HS-5 (cell line): Measurements from ENCODE around the gene HACE1.
"Not testable (repeated sequence)": the region's sequence is repeated elsewhere in the genome, so short reads cannot be mapped to it uniquely, and the experiment has no call there.

Experiments
- DNase-seq: peaks from one replicate; pipeline ENCODE4 v3.0.0-alpha.2; 2012; ENCODE audit warnings: low read depth

HACE1 gene

DNA sequence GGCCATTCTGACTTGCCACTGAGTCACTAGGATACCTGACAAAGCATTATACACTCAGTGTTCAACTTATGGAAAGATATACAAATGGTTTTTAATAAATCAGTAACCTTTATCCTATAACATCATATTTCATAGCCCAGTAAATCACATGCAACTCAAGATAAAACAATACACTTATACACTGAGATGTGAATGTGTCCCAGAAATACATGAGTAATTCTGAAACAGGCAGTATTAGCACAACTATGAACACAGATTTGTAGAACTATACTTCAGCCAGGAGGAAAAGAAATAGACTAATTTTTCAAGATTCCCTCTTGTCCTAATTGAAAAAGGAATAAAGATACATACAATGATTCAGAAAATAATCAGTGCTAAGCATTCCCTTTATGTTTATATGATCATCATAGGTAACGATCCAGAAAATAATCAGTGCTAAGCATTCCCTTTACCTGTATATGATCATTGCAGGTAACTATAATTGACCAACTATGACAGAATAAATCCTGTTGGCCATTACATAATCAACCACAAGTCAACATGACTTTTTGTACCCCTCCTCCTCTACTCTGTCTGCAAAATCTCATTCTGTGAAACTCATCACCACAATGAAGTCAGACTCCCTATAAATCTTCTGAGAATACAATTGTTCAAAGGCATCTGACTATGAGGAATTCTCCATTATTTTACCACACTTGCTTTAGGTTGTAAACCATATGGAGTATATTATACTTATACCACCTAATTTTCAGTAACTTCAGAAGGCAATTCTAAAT, 30.3 kb downstream of the HACE1 start:
- no peak for DNase-seq

DNA sequence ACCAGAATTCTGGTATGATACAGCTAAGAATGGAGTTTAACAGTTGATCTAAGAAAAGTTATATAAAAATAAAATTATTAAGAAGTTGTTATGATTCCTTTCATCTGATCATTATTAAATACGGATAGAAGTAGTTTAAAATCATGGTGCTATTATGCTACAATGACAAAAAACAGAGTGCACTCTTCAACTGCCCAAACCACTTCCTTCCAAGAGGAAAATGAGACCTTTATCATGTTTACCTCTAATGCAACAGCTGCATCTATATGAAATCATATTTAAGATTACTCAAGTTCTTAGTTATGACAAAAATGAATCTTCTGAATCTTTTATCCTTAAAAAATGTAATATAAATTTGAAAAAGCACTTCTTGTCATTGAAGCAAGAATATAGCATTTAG, 31.2 kb downstream of the HACE1 start:
- DNase-seq, result no peak

- DNase-seq, result not testable (repeated sequence)
Measured at GRCh38 chr6:104820820-104821219, 38.9 kb downstream of the HACE1 start.

GRCh38 chr6:104816125-104816524, 43.6 kb downstream of the HACE1 start:
- DNase-seq, result no peak

DNA sequence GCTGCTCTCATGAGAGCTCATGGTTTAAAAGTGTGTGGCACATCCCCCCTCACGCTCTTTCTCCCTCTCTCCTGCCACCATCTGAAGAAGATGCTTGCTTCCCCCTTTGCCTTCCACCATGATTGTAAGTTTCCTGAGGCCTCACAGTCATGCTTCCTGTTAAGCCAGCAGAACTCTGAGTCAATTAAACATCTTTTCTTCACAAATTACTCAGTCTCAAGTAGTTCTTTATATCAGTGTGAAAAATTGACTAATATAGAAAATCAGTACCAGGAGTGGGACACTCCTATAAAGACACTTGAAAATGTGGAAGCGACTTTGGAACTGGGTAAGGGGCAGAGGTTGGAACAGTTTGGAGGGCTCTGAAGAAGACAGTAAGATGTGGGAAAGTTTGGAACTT, 45.0 kb downstream of the HACE1 start:
- DNase-seq, result no peak

- DNase-seq, result no peak
Measured at GRCh38 chr6:104813552-104813951, 46.2 kb downstream of the HACE1 start.

DNA sequence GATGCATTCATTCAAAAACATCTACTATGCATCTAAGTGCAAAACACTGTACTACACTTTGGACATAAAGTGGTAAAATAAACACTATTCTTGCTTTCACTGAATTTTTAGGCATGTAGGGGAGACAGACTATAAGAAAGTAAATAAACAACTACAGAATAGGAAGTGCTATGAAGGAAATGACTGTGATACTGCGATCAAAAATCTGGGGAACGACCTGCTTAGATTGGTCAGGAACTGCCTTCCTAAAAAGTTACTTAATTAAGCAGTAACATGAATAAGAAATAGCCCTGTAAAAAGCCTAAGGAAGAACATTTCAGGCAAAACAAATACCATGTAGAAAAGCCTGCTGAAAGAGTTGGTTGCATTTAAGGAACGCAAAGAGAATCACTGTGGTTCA, 50.6 kb downstream of the HACE1 start:
- no peak for DNase-seq

DNA sequence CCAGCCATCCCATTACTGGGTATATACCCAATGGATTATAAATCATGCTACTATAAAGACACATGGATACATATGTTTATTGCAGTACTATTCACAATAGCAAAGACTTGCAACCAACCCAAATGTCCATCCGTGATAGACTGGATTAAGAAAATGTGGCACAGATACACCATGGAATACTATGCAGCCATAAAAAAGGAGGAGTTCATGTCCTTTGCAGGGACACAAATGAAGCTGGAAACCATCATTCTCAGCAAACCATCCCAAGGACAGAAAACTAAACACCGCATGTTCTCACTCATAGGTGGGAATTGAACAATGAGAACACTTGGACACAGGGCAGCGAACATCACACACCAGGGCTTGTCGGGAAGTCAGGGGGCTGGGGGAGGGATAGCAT, 54.4 kb downstream of the HACE1 start:
- not testable (repeated sequence) for DNase-seq

DNA sequence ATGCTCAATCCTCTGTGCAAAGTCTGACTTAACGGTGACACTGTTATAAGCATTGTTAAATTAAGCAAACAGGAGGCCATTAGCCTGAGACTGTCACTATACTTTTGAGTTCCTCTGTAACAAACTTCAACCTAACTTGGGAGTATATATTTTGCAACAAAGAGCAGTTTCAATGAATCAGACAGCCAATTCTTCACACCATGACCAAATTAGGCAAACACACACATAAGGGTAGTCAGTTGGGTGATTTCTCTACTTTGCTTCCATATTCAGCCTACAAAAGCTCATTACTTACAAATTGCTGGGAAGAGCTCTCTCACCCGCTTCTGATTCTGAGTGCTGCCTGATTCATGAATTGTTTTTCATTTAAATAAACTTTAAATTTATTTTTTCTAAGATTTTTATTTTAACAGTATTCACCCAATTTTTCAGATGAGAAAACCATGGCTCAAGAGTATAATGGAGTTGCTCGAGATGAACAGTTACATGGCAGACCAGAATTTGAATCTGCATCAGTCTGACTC, 60.5 kb downstream of the HACE1 start:
- DNase-seq, result no peak

- no peak for DNase-seq
Measured at GRCh38 chr6:104796031-104796785, 63.5 kb downstream of the HACE1 start.

- no peak for DNase-seq
Measured at GRCh38 chr6:104795363-104795762, 64.4 kb downstream of the HACE1 start.

DNA sequence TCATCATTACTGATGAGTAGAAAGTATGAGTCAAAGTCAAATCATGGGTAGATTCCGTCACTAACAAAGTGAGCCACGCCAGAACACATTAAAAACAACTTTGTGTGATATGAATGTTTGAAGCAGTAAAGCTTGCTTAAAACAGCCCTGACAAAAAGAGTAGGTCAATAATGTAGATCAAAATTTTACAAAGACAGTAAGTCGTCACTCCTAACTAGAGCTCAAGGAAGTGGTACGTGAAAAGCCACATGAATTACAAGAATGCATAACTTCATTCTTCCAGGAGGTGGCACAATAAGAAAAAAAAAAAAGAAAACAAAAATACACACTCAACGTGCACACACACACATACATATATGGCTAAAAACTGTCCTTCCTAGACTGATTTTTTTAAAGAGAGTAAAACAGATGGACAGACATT, 69.9 kb downstream of the HACE1 start:
- DNase-seq, result peak; percentile 62

DNA sequence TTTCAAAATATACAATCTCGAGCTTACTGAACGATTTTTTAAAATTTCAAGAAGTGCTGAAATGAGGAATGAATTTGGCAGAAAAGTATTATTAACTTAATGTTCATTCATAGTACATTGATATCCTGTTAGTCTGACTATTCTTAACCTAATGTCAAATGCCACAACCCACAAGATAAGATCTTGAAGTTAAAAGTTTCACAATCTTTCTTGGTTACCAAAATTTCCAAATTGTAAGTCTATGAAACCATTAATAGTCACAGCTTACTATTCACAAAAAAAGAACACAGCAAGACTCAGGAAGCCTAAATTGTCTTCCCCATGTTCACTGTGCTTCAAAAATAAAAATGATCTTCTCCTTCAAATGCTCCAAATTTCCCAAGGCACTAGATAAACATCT, 71.3 kb downstream of the HACE1 start:
- DNase-seq, result no peak

GRCh38 chr6:104787305-104787704, 72.4 kb downstream of the HACE1 start:
- DNase-seq, result no peak

DNA sequence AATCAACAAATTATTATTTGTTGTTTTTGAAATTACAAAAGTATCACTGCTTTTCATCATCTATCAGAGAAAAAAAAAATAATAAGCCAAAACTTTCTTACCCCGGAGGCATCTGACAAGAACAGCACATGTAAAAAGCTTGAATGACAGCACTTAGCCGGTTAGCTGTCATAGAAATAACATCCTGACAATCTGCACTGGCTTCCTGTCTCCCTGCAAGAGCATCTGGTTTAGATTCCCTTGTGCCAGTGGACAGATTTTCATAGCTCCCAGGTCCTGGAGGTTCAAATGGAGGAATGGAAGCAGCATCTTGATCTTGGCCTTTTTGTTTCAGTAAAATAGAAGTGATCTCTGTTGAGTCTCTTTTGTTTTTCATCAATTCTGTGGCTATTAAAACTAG, 74.8 kb downstream of the HACE1 start:
- DNase-seq, result peak; percentile 23

- DNase-seq, result peak; percentile 5
Measured at GRCh38 chr6:104771258-104771832, 88.4 kb downstream of the HACE1 start.

DNA sequence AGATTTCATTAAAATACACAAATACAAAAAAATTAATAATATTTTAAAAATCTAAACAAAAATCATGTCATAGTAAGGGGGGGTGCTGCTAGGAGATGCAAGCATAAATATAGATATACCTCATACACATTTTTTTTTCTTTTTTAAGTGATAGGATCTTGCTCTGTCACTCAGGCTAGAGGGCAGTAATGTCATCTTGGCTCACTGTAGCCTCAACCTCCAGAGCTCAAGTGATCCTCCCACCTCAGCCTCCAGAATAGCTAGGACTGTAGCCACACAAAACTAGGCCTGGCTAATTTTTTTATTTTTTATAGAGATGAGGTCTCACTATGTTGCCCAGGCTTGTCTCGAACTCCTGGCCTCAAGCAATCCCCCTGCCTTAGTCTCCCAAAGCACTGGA, 90.8 kb downstream of the HACE1 start:
- no peak for DNase-seq

- DNase-seq, result no peak
Measured at GRCh38 chr6:104766595-104766994, 93.1 kb downstream of the HACE1 start.

DNA sequence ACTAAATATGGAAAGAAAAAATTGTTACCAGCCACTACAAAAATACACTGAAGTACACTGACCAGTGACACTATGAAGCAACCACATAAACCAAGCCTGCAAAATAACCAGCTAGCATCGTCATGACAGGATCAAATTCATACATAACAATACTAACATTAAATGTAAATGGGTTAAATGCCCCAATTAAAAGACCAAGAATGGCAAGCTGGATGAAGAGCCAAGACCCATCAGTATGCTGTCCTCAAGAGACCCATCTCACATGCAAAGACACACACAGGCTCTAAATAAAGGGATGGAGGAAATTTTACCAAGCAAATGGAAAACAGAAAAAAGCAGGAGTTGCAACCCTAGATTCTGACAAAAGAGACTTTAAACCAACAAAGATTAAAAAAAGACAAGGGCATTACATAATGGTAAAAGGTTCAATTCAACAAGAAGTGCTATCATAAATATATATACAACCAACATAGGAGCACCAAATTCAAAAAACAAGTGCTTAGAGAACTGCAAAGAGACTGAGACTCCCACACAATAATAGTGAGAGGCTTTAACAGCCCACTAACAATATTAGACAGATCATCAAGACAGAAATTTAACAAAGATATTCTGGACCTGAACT, 104.8 kb downstream of the HACE1 start:
- no peak for DNase-seq

GRCh38 chr6:104753251-104753650, 106.5 kb downstream of the HACE1 start:
- no peak for DNase-seq

- no peak for DNase-seq
Measured at GRCh38 chr6:104750449-104750848, 109.3 kb downstream of the HACE1 start.

GRCh38 chr6:104739124-104739523, 120.6 kb downstream of the HACE1 start:
- DNase-seq, result not testable (repeated sequence)
